ENCODE data around the gene OSBPL3. TPM values are rescaled to one million over a fixed set of nuclear protein-coding genes. Genes with fewer than 3 reads are reported as not detected.

OSBPL3 gene
- total and polyA plus RNA-seq, 2 experiments from 2014 or later = 21.8 to 25.8 TPM

- Histone ChIP-seq H3K4me2 (ENCODE audit: unreplicated experiment) (peak overlapping the region; percentile 6), H2AFZ (no peak overlapping the region), H4K20me1 (ENCODE audit: insufficient read depth) (0 out of 2 replicates have a peak, but pooled peaks cover 6% of the 10 kb centered on the region), H3K27ac (peak overlapping the region; percentile 13; the same call in 1 of the 2 replicates), H3K9me3 (ENCODE audit: low read depth) (no peaks in the 10 kb centered on the region), H3F3A (ENCODE audit: insufficient read depth) (no peaks in the 10 kb centered on the region), H3K4me3 (no peak overlapping the region), H3K27me3 (replicated peaks; ENCODE audit: insufficient read depth) (no peaks in the 10 kb centered on the region), H3K4me1 (ENCODE audit: insufficient read depth) (peaks cover 21% of the 10 kb centered on the region), H3K9ac (no peak overlapping the region), H3K36me3 (ENCODE audit: low read depth) (no peaks in the 10 kb centered on the region; the same call in 1 of the 2 replicates), H3K79me2 (ENCODE audit: insufficient read depth) (peaks cover 100% of the 10 kb centered on the region), H3K9me2 (ENCODE audit: insufficient read depth) (0 out of 2 replicates have a peak, but pooled peaks cover 5% of the 10 kb centered on the region)
- no peak for TF ChIP-seq EZH2phosphoT487 (IDR thresholded peaks at IDR 0.05; ENCODE audit: insufficient read depth, low read depth)
- TF ChIP-seq EZH2 (IDR thresholded peaks at IDR 0.05; ENCODE audit: insufficient read depth, poor library complexity, severe bottlenecking) = no peak
- 82 to 90% methylated on average over 3 of the region's 3 CpGs for WGBS, 2 experiments (ENCODE audit: low coverage in 1 of 2, low lambda C conversion rate in 2 of 2, missing lambda C conversion rate in 2 of 2)
- peak; percentile 47 for DNase-seq
- in situ Hi-C loops (cut with MboI) = no loop called here
Observed at GRCh38 chr7:24936121-24936824, 43.7 kb downstream of the OSBPL3 start.

GRCh38 chr7:24933298-24933697 lies 46.7 kb downstream of the OSBPL3 start:
- Histone ChIP-seq H3F3A (ENCODE audit: insufficient read depth) (0 out of 2 replicates have a peak, but pooled peaks cover 5% of the 10 kb centered on the region), H3K4me1 (ENCODE audit: insufficient read depth) (peaks cover 21% of the 10 kb centered on the region), H3K9me3 (ENCODE audit: low read depth) (no peaks in the 10 kb centered on the region), H3K9me2 (ENCODE audit: insufficient read depth) (0 out of 2 replicates have a peak, but pooled peaks cover 5% of the 10 kb centered on the region), H3K4me3 (no peak overlapping the region), H4K20me1 (ENCODE audit: insufficient read depth) (0 out of 2 replicates have a peak, but pooled peaks cover 6% of the 10 kb centered on the region), H3K9ac (no peak overlapping the region), H3K79me2 (ENCODE audit: insufficient read depth) (peaks cover 100% of the 10 kb centered on the region), H3K27ac (no peak overlapping the region), H2AFZ (no peak overlapping the region), H3K4me2 (ENCODE audit: unreplicated experiment) (no peak overlapping the region), H3K27me3 (replicated peaks; ENCODE audit: insufficient read depth) (no peaks in the 10 kb centered on the region), H3K36me3 (ENCODE audit: low read depth) (peaks cover 6% of the 10 kb centered on the region; the same call in 1 of the 2 replicates)
- WGBS, 2 experiments (ENCODE audit: low coverage in 1 of 2, low lambda C conversion rate in 2 of 2, missing lambda C conversion rate in 2 of 2) = 95 to 98% methylated on average over 2 of the region's 2 CpGs
- no peak for DNase-seq
- in situ Hi-C loops (cut with MboI) = no loop called here
- TF ChIP-seq EZH2 (IDR thresholded peaks at IDR 0.05; ENCODE audit: insufficient read depth, poor library complexity, severe bottlenecking) (no peak), EZH2phosphoT487 (IDR thresholded peaks at IDR 0.05; ENCODE audit: insufficient read depth, low read depth) (no peak)

- Histone ChIP-seq H3K4me2 (ENCODE audit: unreplicated experiment) (no peak overlapping the region), H4K20me1 (ENCODE audit: insufficient read depth) (0 out of 2 replicates have a peak, but pooled peaks cover 4% of the 10 kb centered on the region), H3K9me2 (ENCODE audit: insufficient read depth) (0 out of 2 replicates have a peak, but pooled peaks cover 4% of the 10 kb centered on the region), H2AFZ (no peak overlapping the region), H3K9ac (no peak overlapping the region), H3K9me3 (ENCODE audit: low read depth) (no peaks in the 10 kb centered on the region), H3F3A (ENCODE audit: insufficient read depth) (peaks cover 7% of the 10 kb centered on the region), H3K36me3 (ENCODE audit: low read depth) (peaks cover 6% of the 10 kb centered on the region; the same call in 1 of the 2 replicates), H3K4me1 (ENCODE audit: insufficient read depth) (peaks cover 23% of the 10 kb centered on the region), H3K79me2 (ENCODE audit: insufficient read depth) (peaks cover 100% of the 10 kb centered on the region), H3K27me3 (replicated peaks; ENCODE audit: insufficient read depth) (no peaks in the 10 kb centered on the region), H3K27ac (no peak overlapping the region), H3K4me3 (no peak overlapping the region)
- WGBS, 2 experiments (ENCODE audit: low coverage in 1 of 2, low lambda C conversion rate in 2 of 2, missing lambda C conversion rate in 2 of 2) = 86 to 90% methylated on average over 10 of the region's 10 CpGs
- DNase-seq = no peak
- no peak for TF ChIP-seq EZH2 (IDR thresholded peaks at IDR 0.05; ENCODE audit: insufficient read depth, poor library complexity, severe bottlenecking)
- TF ChIP-seq EZH2phosphoT487 (IDR thresholded peaks at IDR 0.05; ENCODE audit: insufficient read depth, low read depth) = no peak
- in situ Hi-C loops (cut with MboI) = no loop called here
Observed at GRCh38 chr7:24932815-24933214, 47.2 kb downstream of the OSBPL3 start.

- no peaks in the 10 kb centered on the region for H4K20me1 ChIP-seq (ENCODE audit: insufficient read depth)
- in situ Hi-C loops (cut with MboI) = no loop called here
- TF ChIP-seq EZH2phosphoT487 (IDR thresholded peaks at IDR 0.05; ENCODE audit: insufficient read depth, low read depth) = no peak
- no peak for TF ChIP-seq EZH2 (IDR thresholded peaks at IDR 0.05; ENCODE audit: insufficient read depth, poor library complexity, severe bottlenecking)
- H3K79me2 ChIP-seq (ENCODE audit: insufficient read depth) = peaks cover 98% of the 10 kb centered on the region
- peaks cover 28% of the 10 kb centered on the region for H3K4me1 ChIP-seq (ENCODE audit: insufficient read depth)
- no peaks in the 10 kb centered on the region for H3K27me3 ChIP-seq (replicated peaks; ENCODE audit: insufficient read depth)
- H3K4me2 ChIP-seq (ENCODE audit: unreplicated experiment) = no peak overlapping the region
- H3F3A ChIP-seq (ENCODE audit: insufficient read depth) = peaks cover 11% of the 10 kb centered on the region
- peaks cover 6% of the 10 kb centered on the region; the same call in 1 of the 2 replicates for H3K36me3 ChIP-seq (ENCODE audit: low read depth)
- WGBS, 2 experiments (ENCODE audit: low coverage in 1 of 2, low lambda C conversion rate in 2 of 2, missing lambda C conversion rate in 2 of 2) = 66 to 71% methylated on average over 3 of the region's 3 CpGs
- no peak for DNase-seq
- H3K9me3 ChIP-seq (ENCODE audit: low read depth) = no peaks in the 10 kb centered on the region
- no peak overlapping the region for H3K4me3 ChIP-seq
- H3K9me2 ChIP-seq (ENCODE audit: insufficient read depth) = no peaks in the 10 kb centered on the region
- no peak overlapping the region for H3K9ac ChIP-seq
- no peak overlapping the region for H3K27ac ChIP-seq
- no peak overlapping the region for H2AFZ ChIP-seq
Observed at GRCh38 chr7:24932389-24932788, 47.6 kb downstream of the OSBPL3 start.

Measured in GM23248 (cell line).